Bronchial epithelial cell (primary cell): ENCODE measurements around the gene MAP1LC3B. TPM values are rescaled to one million over a fixed set of nuclear protein-coding genes. Genes with fewer than 3 reads are reported as not detected.

Experiments used
- DNase-seq: peaks from one replicate; pipeline ENCODE4 v3.0.0-alpha.2; 2010; ENCODE audit warnings: low read depth
- FAIRE-seq: peaks from 2 replicates; lab custom pipeline; 2011; peaks lifted over from hg19 to GRCh38; lab: Jason Lieb, UNC
- H3K27me3 ChIP-seq: 2 replicates; pipeline ENCODE4 v1.5.1; 2011; ENCODE audit warnings: low read length; ENCODE audit not compliant: control insufficient read depth, insufficient read depth
- H3K36me3 ChIP-seq: 2 replicates; pipeline ENCODE4 v1.5.1; 2011; ENCODE audit warnings: low read length; ENCODE audit not compliant: control insufficient read depth, insufficient read depth
- H3K4me3 ChIP-seq: 2 replicates; pipeline ENCODE4 v1.5.1; 2011; ENCODE audit warnings: mild to moderate bottlenecking, low read depth, low read length, control low read depth
- total RNA-seq: library from RNA; depleted of rRNA; stranded (reverse); fragments of >200 nt; gene quantifications from 2 replicates; pipeline ENCODE4 v1.2.1, GENCODE V29; 2014
- TF ChIP-seq, protein P1 (sequence below): IDR thresholded peaks from 2 replicates; pipeline ENCODE4 v1.5.1; 2011; ENCODE audit warnings: mild to moderate bottlenecking, moderate library complexity, low read length, control low read depth, inconsistent platforms; ENCODE audit not compliant: insufficient read depth, severe bottlenecking

Gene MAP1LC3B
- total RNA-seq, 1 donor from 2014 or later, result 75.8 TPM

DNA sequence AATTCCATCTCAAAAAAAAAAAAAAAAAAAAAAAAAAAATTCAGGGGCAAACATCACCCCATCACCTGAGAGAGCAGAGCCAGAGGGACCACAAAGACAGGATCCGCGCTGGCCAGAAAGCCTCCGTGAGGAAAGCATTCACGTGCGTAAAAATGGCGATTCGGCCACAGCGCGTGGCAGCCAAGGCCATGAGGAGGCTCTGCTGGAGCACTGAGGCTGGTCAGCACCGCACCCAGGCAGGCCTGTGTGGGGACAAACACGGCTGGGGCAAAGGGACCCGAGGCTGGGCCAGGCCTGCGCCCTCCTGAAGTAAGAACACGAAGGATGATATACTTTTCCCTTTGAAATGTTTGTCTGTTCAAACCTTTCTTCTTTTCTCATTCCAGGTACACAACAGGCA lies 45.2 kb downstream of the MAP1LC3B start:
- no peak for FAIRE-seq
- Histone ChIP-seq H3K4me3 (no peak overlapping the region), H3K27me3 (no peaks in the 10 kb centered on the region), H3K36me3 (peaks cover 5% of the 10 kb centered on the region)
- TF ChIP-seq, protein P1, sequence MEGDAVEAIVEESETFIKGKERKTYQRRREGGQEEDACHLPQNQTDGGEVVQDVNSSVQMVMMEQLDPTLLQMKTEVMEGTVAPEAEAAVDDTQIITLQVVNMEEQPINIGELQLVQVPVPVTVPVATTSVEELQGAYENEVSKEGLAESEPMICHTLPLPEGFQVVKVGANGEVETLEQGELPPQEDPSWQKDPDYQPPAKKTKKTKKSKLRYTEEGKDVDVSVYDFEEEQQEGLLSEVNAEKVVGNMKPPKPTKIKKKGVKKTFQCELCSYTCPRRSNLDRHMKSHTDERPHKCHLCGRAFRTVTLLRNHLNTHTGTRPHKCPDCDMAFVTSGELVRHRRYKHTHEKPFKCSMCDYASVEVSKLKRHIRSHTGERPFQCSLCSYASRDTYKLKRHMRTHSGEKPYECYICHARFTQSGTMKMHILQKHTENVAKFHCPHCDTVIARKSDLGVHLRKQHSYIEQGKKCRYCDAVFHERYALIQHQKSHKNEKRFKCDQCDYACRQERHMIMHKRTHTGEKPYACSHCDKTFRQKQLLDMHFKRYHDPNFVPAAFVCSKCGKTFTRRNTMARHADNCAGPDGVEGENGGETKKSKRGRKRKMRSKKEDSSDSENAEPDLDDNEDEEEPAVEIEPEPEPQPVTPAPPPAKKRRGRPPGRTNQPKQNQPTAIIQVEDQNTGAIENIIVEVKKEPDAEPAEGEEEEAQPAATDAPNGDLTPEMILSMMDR, result no peak
- DNase-seq, result no peak

DNA sequence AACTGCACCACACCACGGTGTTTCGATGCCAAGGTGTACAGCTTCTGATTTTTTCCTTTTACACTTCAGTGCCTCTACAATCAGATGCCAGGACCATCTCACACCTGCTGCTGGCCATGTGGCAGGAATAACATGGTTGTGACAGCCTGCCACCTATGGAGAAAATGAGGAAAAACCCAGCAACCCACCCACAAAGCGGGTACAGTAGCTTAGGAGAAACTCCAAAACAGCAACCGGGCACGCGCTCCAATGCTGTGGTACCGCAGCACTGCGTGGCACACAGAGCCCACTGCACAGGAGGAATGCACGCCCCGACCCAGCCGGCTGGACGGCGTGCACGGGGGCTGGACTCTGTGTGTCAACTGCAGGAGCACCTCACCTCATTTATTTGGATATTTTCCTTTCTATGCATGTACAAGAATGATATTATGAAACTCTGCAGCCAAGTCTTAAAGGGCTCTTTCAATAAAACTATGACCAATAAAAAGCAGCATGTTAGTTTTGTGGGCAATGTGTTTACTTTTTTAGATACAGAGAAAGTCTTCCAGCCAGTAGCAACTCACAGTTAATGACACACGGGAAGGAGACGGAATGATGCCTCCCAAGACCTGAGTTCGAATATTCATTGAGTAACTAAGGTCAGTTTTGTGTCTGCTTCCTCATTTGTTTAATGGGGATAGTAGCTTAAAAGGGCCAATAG lies 45.9 kb downstream of the MAP1LC3B start:
- Histone ChIP-seq H3K4me3 (no peak overlapping the region), H3K36me3 (peaks cover 5% of the 10 kb centered on the region), H3K27me3 (no peaks in the 10 kb centered on the region)
- DNase-seq (no peak), FAIRE-seq (no peak)
- TF ChIP-seq, protein P1, result no peak

DNA sequence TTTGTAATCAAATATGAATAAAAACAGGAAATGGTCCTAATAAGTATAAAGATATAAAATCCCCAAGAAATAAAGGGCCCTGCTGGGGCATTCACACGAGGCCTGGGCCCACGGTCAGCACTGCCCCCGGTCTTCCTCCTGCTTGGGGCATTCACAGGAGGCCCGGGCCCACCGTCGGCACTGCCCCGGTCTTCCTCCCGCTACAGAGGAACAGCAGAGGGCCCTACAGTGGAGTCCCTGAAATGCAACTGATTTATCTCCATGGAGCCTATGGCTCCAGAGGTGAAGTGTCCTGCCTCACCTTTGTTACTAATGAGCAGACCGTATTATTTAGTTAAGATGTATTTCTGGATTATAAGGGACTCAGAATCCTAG lies 46.5 kb downstream of the MAP1LC3B start:
- Histone ChIP-seq H3K36me3 (peaks cover 5% of the 10 kb centered on the region), H3K4me3 (no peak overlapping the region), H3K27me3 (no peaks in the 10 kb centered on the region)
- no peak for DNase-seq
- TF ChIP-seq, protein P1, result no peak
- FAIRE-seq, result no peak

DNA sequence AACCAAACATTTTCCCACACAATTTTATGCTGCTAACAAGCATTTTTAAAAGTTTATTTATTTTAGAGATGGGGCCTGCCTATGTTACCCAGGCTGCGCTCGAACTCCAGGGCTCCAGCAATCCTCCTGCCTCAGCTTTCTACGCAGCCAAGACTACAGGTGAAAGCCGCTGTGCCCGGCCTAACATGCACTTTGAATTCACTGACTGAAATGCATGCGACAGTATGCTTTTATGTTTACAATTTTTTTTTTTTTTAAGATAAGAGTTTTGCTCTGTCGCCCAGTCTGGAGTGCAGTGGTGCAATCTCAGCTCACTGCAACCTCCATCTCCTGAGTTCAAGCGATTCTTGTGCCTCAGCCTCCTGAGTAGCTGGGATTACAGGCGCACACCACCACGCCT lies 47.8 kb downstream of the MAP1LC3B start:
- FAIRE-seq (no peak), DNase-seq (no peak)
- peaks cover 5% of the 10 kb centered on the region for H3K36me3 ChIP-seq
- H3K4me3 ChIP-seq, result no peak overlapping the region
- TF ChIP-seq, protein P1, result no peak
- no peaks in the 10 kb centered on the region for H3K27me3 ChIP-seq

DNA sequence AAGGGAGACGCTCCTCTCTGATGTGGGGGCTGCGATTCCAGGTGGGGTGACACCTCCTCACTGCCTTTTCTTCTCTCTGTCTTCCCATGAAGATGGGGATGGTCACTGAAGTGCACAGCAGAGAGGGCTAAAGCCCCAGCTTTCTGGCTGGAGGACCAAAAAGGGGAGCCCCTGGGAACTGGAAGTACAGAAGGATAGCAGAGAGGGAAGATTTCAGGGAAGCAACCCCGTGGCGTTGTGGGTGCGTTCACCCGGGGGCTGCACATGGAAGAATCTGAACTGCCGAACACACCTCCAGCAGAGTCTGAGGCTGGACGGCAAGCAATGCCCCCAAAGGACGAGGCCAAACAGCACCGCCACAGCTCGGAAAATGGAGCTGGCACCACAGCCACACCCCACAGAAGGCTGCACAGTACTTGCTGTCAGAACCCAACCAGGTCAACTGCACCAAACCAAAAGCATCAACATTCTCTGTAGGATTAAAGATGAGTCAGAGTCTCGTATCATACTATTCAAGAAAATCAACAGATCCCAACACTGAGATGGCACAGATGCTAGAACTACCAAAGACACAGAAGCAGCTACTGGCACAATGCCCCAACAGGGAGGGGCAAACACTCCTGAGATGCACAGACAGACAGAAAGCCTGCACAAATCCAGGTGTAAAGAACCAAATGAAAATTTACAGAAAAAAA lies 49.9 kb downstream of the MAP1LC3B start:
- Histone ChIP-seq H3K36me3 (peaks cover 9% of the 10 kb centered on the region), H3K4me3 (no peak overlapping the region), H3K27me3 (no peaks in the 10 kb centered on the region)
- FAIRE-seq (no peak), DNase-seq (peak; percentile 8)
- TF ChIP-seq, protein P1, result no peak
